22Rv1 (cell line): ENCODE measurements around the gene TMEM184A.

ENCODE experiments used
- ZFX ChIP-seq: fragments of 450-650 bp; IDR thresholded peaks from 2 replicates; pipeline ENCODE4 v1.6.1; 2017; ENCODE audit warnings: antibody characterized with exemption, borderline replicate concordance
- TF ChIP-seq, protein P1 (sequence below): fragments of 450-650 bp; IDR thresholded peaks from 2 replicates; pipeline ENCODE4 v1.5.1; 2017; ENCODE audit warnings: mild to moderate bottlenecking

DNA sequence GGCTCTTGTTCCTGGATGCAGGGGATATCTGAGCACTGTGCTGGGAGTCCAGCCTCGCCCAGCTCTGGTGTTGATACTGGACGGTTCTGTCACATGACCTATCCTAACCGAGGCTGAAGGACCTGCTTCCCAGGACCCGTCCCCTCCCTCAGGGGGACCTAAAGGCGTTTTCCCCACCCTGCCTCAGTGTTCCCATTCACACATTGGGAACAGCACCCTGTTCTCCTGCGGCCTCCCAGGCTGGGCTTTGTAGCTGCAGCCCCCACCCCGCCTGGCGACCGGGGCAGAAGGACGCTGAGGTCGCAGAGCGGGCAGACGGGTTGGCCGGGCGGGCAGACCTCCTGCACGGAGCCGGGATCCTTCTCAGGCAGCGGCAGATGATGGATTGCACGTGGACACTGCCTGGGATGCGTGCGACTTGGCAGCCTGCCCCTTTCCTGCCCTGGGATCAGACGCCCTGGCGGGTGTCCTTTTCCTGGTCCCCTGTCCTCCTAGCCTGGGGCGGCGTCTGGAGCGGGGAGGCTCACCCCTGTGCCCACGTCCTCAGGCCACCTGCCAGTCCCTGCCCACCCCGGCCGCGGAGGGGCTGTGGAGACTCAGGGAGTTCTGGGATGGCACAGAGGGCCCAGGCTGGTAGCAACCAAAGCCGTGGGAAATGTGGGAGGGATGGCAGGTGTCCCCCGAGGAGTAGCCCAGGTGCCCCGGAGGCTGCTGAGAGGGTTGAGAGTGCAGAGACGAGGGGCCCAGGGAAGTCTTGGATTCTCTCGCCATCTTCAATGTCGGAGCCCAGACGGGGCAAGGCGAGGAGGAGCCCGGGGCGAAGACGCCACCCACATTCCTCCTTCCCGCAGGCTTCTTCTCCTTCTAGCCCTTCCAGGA is 31.1 kb upstream of the TMEM184A start:
- TF ChIP-seq, protein P1, sequence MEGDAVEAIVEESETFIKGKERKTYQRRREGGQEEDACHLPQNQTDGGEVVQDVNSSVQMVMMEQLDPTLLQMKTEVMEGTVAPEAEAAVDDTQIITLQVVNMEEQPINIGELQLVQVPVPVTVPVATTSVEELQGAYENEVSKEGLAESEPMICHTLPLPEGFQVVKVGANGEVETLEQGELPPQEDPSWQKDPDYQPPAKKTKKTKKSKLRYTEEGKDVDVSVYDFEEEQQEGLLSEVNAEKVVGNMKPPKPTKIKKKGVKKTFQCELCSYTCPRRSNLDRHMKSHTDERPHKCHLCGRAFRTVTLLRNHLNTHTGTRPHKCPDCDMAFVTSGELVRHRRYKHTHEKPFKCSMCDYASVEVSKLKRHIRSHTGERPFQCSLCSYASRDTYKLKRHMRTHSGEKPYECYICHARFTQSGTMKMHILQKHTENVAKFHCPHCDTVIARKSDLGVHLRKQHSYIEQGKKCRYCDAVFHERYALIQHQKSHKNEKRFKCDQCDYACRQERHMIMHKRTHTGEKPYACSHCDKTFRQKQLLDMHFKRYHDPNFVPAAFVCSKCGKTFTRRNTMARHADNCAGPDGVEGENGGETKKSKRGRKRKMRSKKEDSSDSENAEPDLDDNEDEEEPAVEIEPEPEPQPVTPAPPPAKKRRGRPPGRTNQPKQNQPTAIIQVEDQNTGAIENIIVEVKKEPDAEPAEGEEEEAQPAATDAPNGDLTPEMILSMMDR: no peak
- TF ChIP-seq ZFX: no peak
